WTC11 (cell line): Measurements from ENCODE around the gene SLC24A3. TPM values are rescaled to one million over a fixed set of nuclear protein-coding genes. Genes with fewer than 3 reads are reported as not detected.

Experiments
- ATAC-seq: fragments of 200-7000 bp; cut with Tn5 transposase; 2 replicates; pipeline ENCODE4 v1.10.0; 2021; ENCODE audit warnings: mild to moderate bottlenecking, moderate library complexity
- CTCF ChIA-PET: fragments of 300-600 bp; sonication (Branson Sonifier 250); formaldehyde crosslinking; loops from one replicate; lab custom pipeline; 2021; ENCODE audit warnings: antibody characterized with exemption; lab: Charles Lee
- POLR2A ChIA-PET: fragments of 350-600 bp; sonication (Branson Sonifier 250); formaldehyde crosslinking; loops from one replicate; lab custom pipeline; 2021; ENCODE audit warnings: antibody characterized with exemption; lab: Charles Lee
- DNase-seq: peaks from one replicate; pipeline ENCODE4 v3.0.0; 2021; ENCODE audit warnings: low spot score
- H3K27ac Mint-ChIP-seq: 2 replicates; pipeline ENCODE4 v1.8.0; 2021; ENCODE audit warnings: mixed read lengths
- H3K27me3 Mint-ChIP-seq: 2 replicates; pipeline ENCODE4 v1.8.0; 2021; ENCODE audit warnings: low read depth, mild to moderate bottlenecking, moderate library complexity, mixed read lengths
- H3K36me3 Mint-ChIP-seq: 2 replicates; pipeline ENCODE4 v1.8.0; 2021; ENCODE audit warnings: mixed read lengths
- H3K4me1 Mint-ChIP-seq: 2 replicates; pipeline ENCODE4 v1.8.0; 2022; ENCODE audit warnings: mixed read lengths
- H3K4me3 Mint-ChIP-seq: 2 replicates; pipeline ENCODE4 v1.8.0; 2021; ENCODE audit warnings: mild to moderate bottlenecking, moderate library complexity, mixed read lengths
- H3K9me3 Mint-ChIP-seq: 2 replicates; pipeline ENCODE4 v1.8.0; 2021; ENCODE audit warnings: mixed read lengths
- AFF4 ChIP-seq: sonication (generic); formaldehyde crosslinking; IDR thresholded peaks from 2 replicates; pipeline ENCODE4 v1.8.1; 2023; ENCODE audit warnings: mild to moderate bottlenecking, missing genetic modification reagents, borderline replicate concordance
- ATF2 ChIP-seq: sonication (generic); formaldehyde crosslinking; IDR thresholded peaks from 2 replicates; pipeline ENCODE4 v1.8.1; 2022; ENCODE audit warnings: low read depth, missing genetic modification reagents, borderline replicate concordance
- ATF3 ChIP-seq: sonication (generic); formaldehyde crosslinking; conservative IDR thresholded peaks from 2 replicates; pipeline ENCODE4 v1.8.1; 2022; ENCODE audit warnings: mild to moderate bottlenecking, missing genetic modification reagents
- ELF4 ChIP-seq: sonication (generic); formaldehyde crosslinking; IDR thresholded peaks from 2 replicates; pipeline ENCODE4 v1.8.1; 2022; ENCODE audit warnings: low read depth, mild to moderate bottlenecking, moderate library complexity, missing genetic modification reagents
- MYBL2 ChIP-seq: sonication (generic); formaldehyde crosslinking; IDR thresholded peaks from 2 replicates; pipeline ENCODE4 v1.8.1; 2023; ENCODE audit warnings: mild to moderate bottlenecking, moderate library complexity, missing genetic modification reagents
- NFE2L1 ChIP-seq: sonication (generic); formaldehyde crosslinking; IDR thresholded peaks from 2 replicates; pipeline ENCODE4 v1.8.1; 2023; ENCODE audit warnings: missing genetic modification reagents
- NR1H2 ChIP-seq: sonication (generic); formaldehyde crosslinking; IDR thresholded peaks from 2 replicates; pipeline ENCODE4 v1.9.0; 2021; ENCODE audit warnings: mild to moderate bottlenecking, moderate library complexity, missing genetic modification reagents
- PRRX2 ChIP-seq: fragments of 250-450 bp; sonication (Bioruptor Pico); IDR thresholded peaks from 2 replicates; pipeline ENCODE4 v1.8.0; 2021; ENCODE audit warnings: mild to moderate bottlenecking
- SP1 ChIP-seq: sonication (generic); formaldehyde crosslinking; conservative IDR thresholded peaks from 2 replicates; pipeline ENCODE4 v1.8.1; 2022; ENCODE audit warnings: missing genetic modification reagents
- USF1 ChIP-seq: sonication (generic); formaldehyde crosslinking; IDR thresholded peaks from 2 replicates; pipeline ENCODE4 v1.8.0; 2022; ENCODE audit warnings: mild to moderate bottlenecking, missing genetic modification reagents
- ZBTB21 ChIP-seq: sonication (generic); formaldehyde crosslinking; IDR thresholded peaks from 2 replicates; pipeline ENCODE4 v1.8.1; 2023; ENCODE audit warnings: mild to moderate bottlenecking, missing genetic modification reagents, borderline replicate concordance
- ZNF281 ChIP-seq: sonication (generic); formaldehyde crosslinking; IDR thresholded peaks from 2 replicates; pipeline ENCODE4 v1.8.0; 2023; ENCODE audit warnings: mild to moderate bottlenecking, missing genetic modification reagents
- ZNF671 ChIP-seq: fragments of 250-450 bp; sonication (Bioruptor Pico); IDR thresholded peaks from 2 replicates; pipeline ENCODE4 v1.8.0; 2021; ENCODE audit warnings: mild to moderate bottlenecking
- total RNA-seq: library from RNA; stranded (reverse); gene quantifications from 3 replicates; pipeline ENCODE4 v1.2.3, GENCODE V29; 2021
- TF ChIP-seq, protein P1 (sequence below): sonication (generic); formaldehyde crosslinking; IDR thresholded peaks from 2 replicates; pipeline ENCODE4 v1.8.1; 2023; ENCODE audit warnings: mild to moderate bottlenecking, moderate library complexity, missing genetic modification reagents
- TF ChIP-seq, protein P2 (sequence below): sonication (generic); formaldehyde crosslinking; IDR thresholded peaks from 2 replicates; pipeline ENCODE4 v1.8.0; 2023; ENCODE audit warnings: missing genetic modification reagents
- TF ChIP-seq, protein P3 (sequence below): sonication (generic); formaldehyde crosslinking; IDR thresholded peaks from 2 replicates; pipeline ENCODE4 v1.8.1; 2023; ENCODE audit warnings: mild to moderate bottlenecking, missing genetic modification reagents, moderate library complexity

SLC24A3 gene
- total RNA-seq, 1 experiment from 2014 or later, result 5.7 TPM

DNA sequence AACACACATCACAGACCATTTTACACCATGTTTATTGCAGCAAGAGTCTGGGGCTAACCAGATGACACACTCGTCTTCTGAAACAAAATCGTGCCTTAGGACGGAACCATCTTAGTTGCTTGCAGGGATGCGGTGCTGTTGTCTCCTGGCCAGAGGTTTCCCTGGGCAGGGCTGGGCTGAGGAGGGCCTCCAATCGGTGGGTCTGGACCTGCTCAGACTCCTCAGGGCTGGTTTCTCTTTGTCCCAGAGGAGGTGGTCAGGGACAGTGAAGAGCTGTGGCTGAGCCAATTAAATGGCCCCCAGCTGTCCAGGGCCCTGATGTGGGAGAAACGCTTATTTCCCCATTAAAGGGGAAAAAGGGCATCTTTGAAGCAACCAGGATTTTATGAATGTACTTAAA, 117.6 kb downstream of the SLC24A3 start (continued):
- TF ChIP-seq, protein P1, sequence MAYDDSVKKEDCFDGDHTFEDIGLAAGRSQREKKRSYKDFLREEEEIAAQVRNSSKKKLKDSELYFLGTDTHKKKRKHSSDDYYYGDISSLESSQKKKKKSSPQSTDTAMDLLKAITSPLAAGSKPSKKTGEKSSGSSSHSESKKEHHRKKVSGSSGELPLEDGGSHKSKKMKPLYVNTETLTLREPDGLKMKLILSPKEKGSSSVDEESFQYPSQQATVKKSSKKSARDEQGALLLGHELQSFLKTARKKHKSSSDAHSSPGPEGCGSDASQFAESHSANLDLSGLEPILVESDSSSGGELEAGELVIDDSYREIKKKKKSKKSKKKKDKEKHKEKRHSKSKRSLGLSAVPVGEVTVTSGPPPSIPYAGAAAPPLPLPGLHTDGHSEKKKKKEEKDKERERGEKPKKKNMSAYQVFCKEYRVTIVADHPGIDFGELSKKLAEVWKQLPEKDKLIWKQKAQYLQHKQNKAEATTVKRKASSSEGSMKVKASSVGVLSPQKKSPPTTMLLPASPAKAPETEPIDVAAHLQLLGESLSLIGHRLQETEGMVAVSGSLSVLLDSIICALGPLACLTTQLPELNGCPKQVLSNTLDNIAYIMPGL (CRISPR knock-in tag), result no peak
- TF ChIP-seq MYBL2, result no peak

- ATAC-seq (no peak), DNase-seq (no peak)
- ChIA-PET CTCF (interaction anchor here (1.3 kb wide), 1 partner anchor 253 kb away, joined by 3 read pairs; no protein-coding TSS in a partner anchor), POLR2A (no interaction called here)
- Mint-ChIP-seq H3K36me3 (no peaks in the 10 kb centered on the region), H3K4me3 (no peak overlapping the region), H3K4me1 (peaks cover 7% of the 10 kb centered on the region; the same call in 1 of the 2 replicates), H3K9me3 (peaks cover 8% of the 10 kb centered on the region), H3K27me3 (no peaks in the 10 kb centered on the region), H3K27ac (no peak overlapping the region)
- TF ChIP-seq ZNF281 (CRISPR knock-in tag), result no peak
- no peak for TF ChIP-seq NR1H2 (CRISPR knock-in tag)
- no peak for TF ChIP-seq SP1 (CRISPR knock-in tag)
- TF ChIP-seq, protein P2, sequence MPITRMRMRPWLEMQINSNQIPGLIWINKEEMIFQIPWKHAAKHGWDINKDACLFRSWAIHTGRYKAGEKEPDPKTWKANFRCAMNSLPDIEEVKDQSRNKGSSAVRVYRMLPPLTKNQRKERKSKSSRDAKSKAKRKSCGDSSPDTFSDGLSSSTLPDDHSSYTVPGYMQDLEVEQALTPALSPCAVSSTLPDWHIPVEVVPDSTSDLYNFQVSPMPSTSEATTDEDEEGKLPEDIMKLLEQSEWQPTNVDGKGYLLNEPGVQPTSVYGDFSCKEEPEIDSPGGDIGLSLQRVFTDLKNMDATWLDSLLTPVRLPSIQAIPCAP (CRISPR knock-in tag), result no peak
- TF ChIP-seq ELF4 (CRISPR knock-in tag), result no peak
- no peak for TF ChIP-seq NFE2L1 (CRISPR knock-in tag)
- no peak for TF ChIP-seq AFF4 (CRISPR knock-in tag)
- TF ChIP-seq, protein P3, sequence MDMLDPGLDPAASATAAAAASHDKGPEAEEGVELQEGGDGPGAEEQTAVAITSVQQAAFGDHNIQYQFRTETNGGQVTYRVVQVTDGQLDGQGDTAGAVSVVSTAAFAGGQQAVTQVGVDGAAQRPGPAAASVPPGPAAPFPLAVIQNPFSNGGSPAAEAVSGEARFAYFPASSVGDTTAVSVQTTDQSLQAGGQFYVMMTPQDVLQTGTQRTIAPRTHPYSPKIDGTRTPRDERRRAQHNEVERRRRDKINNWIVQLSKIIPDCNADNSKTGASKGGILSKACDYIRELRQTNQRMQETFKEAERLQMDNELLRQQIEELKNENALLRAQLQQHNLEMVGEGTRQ, result no peak
- no peak for TF ChIP-seq USF1
- TF ChIP-seq ZBTB21, result no peak
- TF ChIP-seq, protein P1 (CRISPR knock-in tag), result no peak
- TF ChIP-seq ATF2 (CRISPR knock-in tag), result no peak
- TF ChIP-seq ZNF671, result no peak
- TF ChIP-seq PRRX2 (CRISPR knock-in tag), result no peak
- TF ChIP-seq ATF3 (CRISPR knock-in tag), result no peak
Observed at GRCh38 chr20:19330731-19331130, 118.3 kb downstream of the SLC24A3 start.
